Adrenal gland (tissue), 5 donors: Measurements from ENCODE around the gene IDH2.

Source experiments
- POLR2A ChIP-seq, 2 donors: fragments of 450-650 bp; IDR thresholded peaks; one replicate each; pipeline ENCODE4 v1.6.1; 2017; ENCODE audit warnings: antibody characterized with exemption in 2 of 2, mild to moderate bottlenecking in 2 of 2, moderate library complexity in 1 of 2
- TF ChIP-seq, protein P1 (sequence below), 6 experiments: fragments of 450-650 bp in 4 of 6; fragments of 200-600 bp in 2 of 6; sonication (generic) in 1 of 6; IDR thresholded peaks; 1 replicate in 5 of 6; 2 replicates in 1 of 6; pipeline versions ENCODE4 v1.5.1 to v1.8.0; 2016 to 2021; ENCODE audit warnings: antibody characterized with exemption in 6 of 6, mild to moderate bottlenecking in 2 of 6, moderate library complexity in 1 of 6
- donor health status: DM: no; HTN: no; CAD: no.

DNA sequence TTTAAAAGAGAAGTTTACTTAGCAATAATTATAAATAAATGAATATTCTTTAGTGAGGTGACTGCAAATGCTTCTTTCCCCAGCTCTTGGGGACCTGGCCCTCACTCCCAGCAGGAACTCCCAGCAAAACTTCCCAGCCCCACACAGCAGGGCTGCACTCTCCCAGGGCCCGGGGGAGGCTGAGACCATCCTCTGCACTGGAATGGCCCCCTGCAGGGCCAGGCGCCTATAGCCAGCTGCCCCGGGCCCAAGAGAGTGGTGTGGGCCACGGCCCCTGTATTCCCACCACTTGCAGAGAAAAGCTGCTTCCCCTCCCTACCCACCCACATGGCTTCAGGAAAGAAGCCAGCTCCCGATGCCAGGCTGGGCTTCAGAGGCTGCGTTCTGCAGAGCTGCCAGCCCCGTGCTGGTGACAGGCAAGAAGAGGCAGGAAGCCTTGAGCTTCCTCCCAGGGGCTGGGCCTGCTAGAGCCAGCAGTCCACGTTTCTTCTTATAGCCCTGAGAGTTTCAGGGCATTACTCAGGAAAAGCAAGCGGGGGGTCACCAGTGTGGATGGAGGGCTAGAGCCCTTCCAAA is 20.0 kb downstream of the IDH2 start:
- TF ChIP-seq POLR2A (IDR thresholded peaks at IDR 0.05), result no peak
- TF ChIP-seq, protein P1, sequence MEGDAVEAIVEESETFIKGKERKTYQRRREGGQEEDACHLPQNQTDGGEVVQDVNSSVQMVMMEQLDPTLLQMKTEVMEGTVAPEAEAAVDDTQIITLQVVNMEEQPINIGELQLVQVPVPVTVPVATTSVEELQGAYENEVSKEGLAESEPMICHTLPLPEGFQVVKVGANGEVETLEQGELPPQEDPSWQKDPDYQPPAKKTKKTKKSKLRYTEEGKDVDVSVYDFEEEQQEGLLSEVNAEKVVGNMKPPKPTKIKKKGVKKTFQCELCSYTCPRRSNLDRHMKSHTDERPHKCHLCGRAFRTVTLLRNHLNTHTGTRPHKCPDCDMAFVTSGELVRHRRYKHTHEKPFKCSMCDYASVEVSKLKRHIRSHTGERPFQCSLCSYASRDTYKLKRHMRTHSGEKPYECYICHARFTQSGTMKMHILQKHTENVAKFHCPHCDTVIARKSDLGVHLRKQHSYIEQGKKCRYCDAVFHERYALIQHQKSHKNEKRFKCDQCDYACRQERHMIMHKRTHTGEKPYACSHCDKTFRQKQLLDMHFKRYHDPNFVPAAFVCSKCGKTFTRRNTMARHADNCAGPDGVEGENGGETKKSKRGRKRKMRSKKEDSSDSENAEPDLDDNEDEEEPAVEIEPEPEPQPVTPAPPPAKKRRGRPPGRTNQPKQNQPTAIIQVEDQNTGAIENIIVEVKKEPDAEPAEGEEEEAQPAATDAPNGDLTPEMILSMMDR (IDR thresholded peaks at IDR 0.05), result no peak
